Neural crest cell (in vitro differentiated cells): ENCODE data around the gene COMP. TPM values are rescaled to one million over a fixed set of nuclear protein-coding genes. Genes with fewer than 3 reads are reported as not detected.

Experiments used
- DNase-seq: peaks from one replicate; pipeline ENCODE4 v3.0.0; 2021; ENCODE audit warnings: low read depth, mixed read lengths, low spot score
- H3K27ac Mint-ChIP-seq: one replicate; pipeline ENCODE4 v1.8.0; 2021; ENCODE audit warnings: mild to moderate bottlenecking, mixed read lengths; ENCODE audit not compliant: unreplicated experiment
- H3K27me3 Mint-ChIP-seq: 2 replicates; pipeline ENCODE4 v1.8.0; 2021; ENCODE audit warnings: low read depth, mild to moderate bottlenecking, mixed read lengths
- H3K36me3 Mint-ChIP-seq: 2 replicates; pipeline ENCODE4 v1.8.0; 2021; ENCODE audit warnings: low read depth, mild to moderate bottlenecking, mixed read lengths
- H3K4me1 Mint-ChIP-seq: 2 replicates; pipeline ENCODE4 v1.8.0; 2021; ENCODE audit warnings: mixed read lengths
- H3K4me3 Mint-ChIP-seq: one replicate; pipeline ENCODE4 v1.8.0; 2021; ENCODE audit warnings: mild to moderate bottlenecking, mixed read lengths
- H3K9me3 Mint-ChIP-seq: 2 replicates; pipeline ENCODE4 v1.8.0; 2021; ENCODE audit warnings: mixed read lengths
- CTCF ChIP-seq: fragments of 200-600 bp; sonication (generic); conservative IDR thresholded peaks from 2 replicates; pipeline ENCODE4 v1.5.0; 2021; ENCODE audit warnings: antibody characterized with exemption, mild to moderate bottlenecking
- long read RNA-seq: library from polyadenylated mRNA; unstranded; transcript quantifications from one replicate; pipeline ENCODE4 v2.0.0, GENCODE V29; 2020
- total RNA-seq: library from RNA; stranded (reverse); gene quantifications from 2 replicates; pipeline ENCODE4 v1.2.1, GENCODE V29; 2021

COMP gene
- not detected in 2 replicates for total RNA-seq
- long read RNA-seq: 0 reads

DNA sequence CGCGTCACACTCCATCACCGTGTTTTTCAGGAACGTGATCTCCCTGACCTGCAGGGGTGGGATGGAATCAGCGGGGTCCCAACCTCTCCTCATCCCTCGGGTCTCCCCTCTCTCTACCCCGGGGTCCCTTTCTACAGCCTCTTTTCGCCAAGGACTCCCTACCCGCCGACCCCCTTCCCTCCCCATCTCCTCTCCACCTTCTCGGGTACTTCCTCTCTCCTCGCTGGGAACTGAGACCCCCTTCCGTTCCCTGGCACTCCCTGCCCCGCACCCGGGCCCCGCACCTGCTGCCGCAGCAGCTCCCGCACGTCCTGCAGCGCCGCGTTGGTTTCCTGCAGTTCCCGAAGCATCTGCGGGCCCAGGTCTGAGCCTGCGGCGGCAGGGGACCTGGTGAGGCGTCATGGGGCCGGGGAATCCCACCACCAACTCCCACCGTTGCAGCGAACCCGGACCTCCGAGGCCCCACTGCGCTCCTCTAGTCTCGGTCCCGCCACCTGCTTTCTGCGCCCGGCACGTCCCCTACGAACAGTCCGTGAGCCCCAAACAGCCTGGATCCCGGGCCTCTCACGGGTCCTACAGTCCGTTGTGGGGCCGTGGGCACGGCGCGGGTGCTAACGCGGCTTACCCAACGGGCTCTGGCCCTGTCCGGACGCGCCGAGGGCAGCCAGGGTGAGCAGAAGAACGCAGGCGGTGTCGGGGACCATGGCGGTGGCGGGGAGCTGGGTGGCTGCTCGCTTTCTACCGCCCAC lies at the start of gene COMP:
Gene COMP, minus strand, starts transcription at position 740 of the 749 bp plus-strand sequence. Its CDS starts 36 bp downstream, at position 704.
- Mint-ChIP-seq H3K27ac (no peak within 1 kb of the TSS), H3K36me3 (no peaks in the 10 kb centered on the region), H3K27me3 (peaks cover 92% of the 10 kb centered on the region), H3K4me3 (no peak within 1 kb of the TSS), H3K4me1 (peaks cover 19% of the 10 kb centered on the region), H3K9me3 (no peaks in the 10 kb centered on the region)
- no peak for DNase-seq
- TF ChIP-seq CTCF: no peak

- DNase-seq: no peak
- Mint-ChIP-seq H3K4me1 (peaks cover 42% of the 10 kb centered on the region), H3K9me3 (no peaks in the 10 kb centered on the region), H3K4me3 (peak overlapping the region; percentile 21), H3K27ac (no peak overlapping the region), H3K36me3 (peaks cover 2% of the 10 kb centered on the region), H3K27me3 (no peaks in the 10 kb centered on the region)
- no peak for TF ChIP-seq CTCF
Measured at GRCh38 chr19:18840288-18841267, 49.5 kb upstream of the COMP start.

DNA sequence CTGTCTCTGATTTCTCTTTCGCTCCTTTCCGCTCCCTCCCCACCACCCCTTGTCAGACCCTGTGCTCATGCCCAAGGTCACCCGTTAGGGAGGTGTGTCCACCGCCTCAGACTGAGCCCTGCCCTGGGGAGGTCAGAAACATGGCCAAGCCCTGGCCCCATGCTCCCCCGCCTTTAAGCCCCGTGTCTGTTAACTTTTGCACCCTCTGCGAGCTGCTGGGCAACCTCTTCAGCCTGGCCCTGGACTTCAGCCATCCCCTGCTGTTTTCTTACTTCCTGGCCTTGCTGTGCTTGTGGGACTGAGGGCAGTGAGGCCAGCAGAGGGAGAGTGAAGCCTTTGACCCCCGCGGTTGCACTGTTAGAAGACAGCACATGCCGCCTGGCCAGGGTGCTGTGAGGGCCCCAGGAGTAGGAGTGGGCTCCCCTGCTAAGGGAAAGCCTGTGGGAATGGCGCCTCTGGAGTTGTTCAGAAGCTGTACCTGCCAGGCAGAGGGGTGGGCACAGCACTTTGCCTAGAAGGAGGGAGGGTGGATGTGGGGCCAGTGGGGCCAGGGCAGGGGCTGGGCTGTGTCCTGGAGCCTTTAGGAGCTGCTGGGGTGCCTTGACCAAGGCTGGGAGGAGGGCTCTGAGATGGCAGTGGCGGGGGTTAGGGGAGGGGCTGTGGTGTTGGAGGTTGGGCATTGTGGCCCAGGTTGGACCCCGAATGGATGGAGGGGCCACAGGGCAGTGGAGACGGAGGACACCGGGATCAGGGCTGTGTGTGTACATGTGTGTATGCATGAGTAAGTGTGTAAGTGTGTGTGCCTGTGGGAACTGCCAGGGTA lies 48.6 kb upstream of the COMP start:
- no peak overlapping the region for H3K4me3 Mint-ChIP-seq
- no peaks in the 10 kb centered on the region for H3K9me3 Mint-ChIP-seq
- DNase-seq: no peak
- H3K27me3 Mint-ChIP-seq: no peaks in the 10 kb centered on the region
- TF ChIP-seq CTCF: no peak
- no peak overlapping the region for H3K27ac Mint-ChIP-seq
- peaks cover 47% of the 10 kb centered on the region for H3K4me1 Mint-ChIP-seq
- peaks cover 2% of the 10 kb centered on the region for H3K36me3 Mint-ChIP-seq

DNA sequence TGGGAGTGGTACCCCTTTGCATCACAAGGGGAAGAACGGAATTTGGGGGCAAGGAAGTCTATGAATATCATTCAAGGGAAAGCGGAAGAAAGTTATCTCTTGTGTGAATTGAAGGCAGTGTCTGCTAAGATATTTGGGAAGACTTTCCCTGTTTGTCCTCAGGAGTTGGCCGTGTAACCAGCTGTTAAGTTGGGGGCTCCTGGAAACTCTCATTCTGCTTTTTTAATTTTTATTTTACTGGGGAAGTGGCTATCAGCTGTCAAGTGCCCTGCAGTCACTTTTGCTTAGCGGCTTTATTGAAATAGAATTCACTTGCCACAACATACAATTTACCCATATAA lies 43.5 kb upstream of the COMP start:
- Mint-ChIP-seq H3K36me3 (peaks cover 4% of the 10 kb centered on the region), H3K9me3 (no peaks in the 10 kb centered on the region), H3K27ac (no peak overlapping the region)

More for the DNA sequence above, 43.5 kb upstream of the COMP start:
- no peak for TF ChIP-seq CTCF
- no peak for DNase-seq
- peak overlapping the region; percentile 96 for H3K4me3 Mint-ChIP-seq
- peaks cover 43% of the 10 kb centered on the region for H3K4me1 Mint-ChIP-seq
- peaks cover 4% of the 10 kb centered on the region for H3K27me3 Mint-ChIP-seq
